Activated T-helper 17 cell treated with anti-CD3 and anti-CD28 coated beads, Interleukin-2, amount 50 U/mL, for 72 hours (primary cell): Measurements from ENCODE around the gene TMEM150B. TPM values are rescaled to one million over a fixed set of nuclear protein-coding genes. Genes with fewer than 3 reads are reported as not detected.
"Not testable (repeated sequence)": the region's sequence is repeated elsewhere in the genome, so short reads cannot be mapped to it uniquely, and the experiment has no call there.

Experiments used
- ATAC-seq: fragments of 150-1000 bp; cut with Tn5 transposase; replicated peaks from 2 replicates; pipeline ENCODE4 v1.10.0; 2021; ENCODE audit warnings: mild to moderate bottlenecking, moderate library complexity
- H3K27ac Mint-ChIP-seq: one replicate; pipeline ENCODE4 v1.8.0; 2022; ENCODE audit warnings: mixed read lengths
- H3K27me3 Mint-ChIP-seq: one replicate; pipeline ENCODE4 v1.8.0; 2022; ENCODE audit warnings: mixed read lengths
- H3K36me3 Mint-ChIP-seq: one replicate; pipeline ENCODE4 v1.8.0; 2022; ENCODE audit warnings: low read depth, mild to moderate bottlenecking, mixed read lengths
- H3K4me1 Mint-ChIP-seq: one replicate; pipeline ENCODE4 v1.8.0; 2022; ENCODE audit warnings: mixed read lengths
- H3K4me3 Mint-ChIP-seq: one replicate; pipeline ENCODE4 v1.8.0; 2022; ENCODE audit warnings: mild to moderate bottlenecking, mixed read lengths
- H3K9me3 Mint-ChIP-seq: one replicate; pipeline ENCODE4 v1.8.0; 2022; ENCODE audit warnings: mixed read lengths
- total RNA-seq, 2 donors: library from RNA; stranded (reverse); gene quantifications; one replicate each; pipeline ENCODE4 v1.2.3, GENCODE V29; 2022

Gene TMEM150B
- total RNA-seq, 2 donors from 2014 or later: 0.39 to 0.56 TPM

GRCh38 chr19:55329791-55330190 lies 4.7 kb upstream of the TMEM150B start:
- H3K9me3 Mint-ChIP-seq, H3K27ac Mint-ChIP-seq, H3K4me1 Mint-ChIP-seq, ATAC-seq, H3K4me3 Mint-ChIP-seq, H3K36me3 Mint-ChIP-seq, H3K27me3 Mint-ChIP-seq: not testable (repeated sequence)

GRCh38 chr19:55328774-55329318 lies 3.7 kb upstream of the TMEM150B start:
- not testable (repeated sequence) for H3K27me3 Mint-ChIP-seq, H3K4me1 Mint-ChIP-seq, H3K9me3 Mint-ChIP-seq, H3K36me3 Mint-ChIP-seq, ATAC-seq, H3K4me3 Mint-ChIP-seq, H3K27ac Mint-ChIP-seq

GRCh38 chr19:55324662-55325061 lies 479 bp downstream of the TMEM150B start:
- H3K4me3 Mint-ChIP-seq: no peak overlapping the region
- H3K27ac Mint-ChIP-seq: no peak overlapping the region
- H3K27me3 Mint-ChIP-seq: peaks cover 6% of the 10 kb centered on the region
- H3K36me3 Mint-ChIP-seq: no peaks in the 10 kb centered on the region
- H3K4me1 Mint-ChIP-seq: no peaks in the 10 kb centered on the region
- H3K9me3 Mint-ChIP-seq: no peaks in the 10 kb centered on the region
- ATAC-seq: no peak

GRCh38 chr19:55322204-55322885 lies 2.8 kb downstream of the TMEM150B start:
- H3K9me3 Mint-ChIP-seq: no peaks in the 10 kb centered on the region

GRCh38 chr19:55321466-55322137 lies 3.5 kb downstream of the TMEM150B start:
- Mint-ChIP-seq H3K36me3 (no peaks in the 10 kb centered on the region), H3K4me3 (no peak overlapping the region), H3K9me3 (no peaks in the 10 kb centered on the region), H3K4me1 (no peaks in the 10 kb centered on the region), H3K27ac (peak overlapping the region; percentile 11), H3K27me3 (peaks cover 3% of the 10 kb centered on the region)
- no peak for ATAC-seq

More at GRCh38 chr19:55322204-55322885, 2.8 kb downstream of the TMEM150B start:
- H3K4me3 Mint-ChIP-seq: no peak overlapping the region
- H3K36me3 Mint-ChIP-seq: no peaks in the 10 kb centered on the region
- ATAC-seq: no peak
- H3K4me1 Mint-ChIP-seq: no peaks in the 10 kb centered on the region
- H3K27me3 Mint-ChIP-seq: peaks cover 3% of the 10 kb centered on the region
- H3K27ac Mint-ChIP-seq: peak overlapping the region; percentile 38

GRCh38 chr19:55320844-55321419 lies 4.2 kb downstream of the TMEM150B start:
- no peaks in the 10 kb centered on the region for H3K36me3 Mint-ChIP-seq
- no peak overlapping the region for H3K4me3 Mint-ChIP-seq
- no peaks in the 10 kb centered on the region for H3K9me3 Mint-ChIP-seq
- no peaks in the 10 kb centered on the region for H3K4me1 Mint-ChIP-seq
- H3K27me3 Mint-ChIP-seq: peaks cover 3% of the 10 kb centered on the region
- ATAC-seq: no peak
- no peak overlapping the region for H3K27ac Mint-ChIP-seq

GRCh38 chr19:55319785-55320184 lies 5.4 kb downstream of the TMEM150B start:
- no peak overlapping the region for H3K27ac Mint-ChIP-seq
- H3K4me3 Mint-ChIP-seq: no peak overlapping the region
- H3K9me3 Mint-ChIP-seq: no peaks in the 10 kb centered on the region
- H3K4me1 Mint-ChIP-seq: no peaks in the 10 kb centered on the region
- no peaks in the 10 kb centered on the region for H3K36me3 Mint-ChIP-seq
- ATAC-seq: no peak
- peaks cover 3% of the 10 kb centered on the region for H3K27me3 Mint-ChIP-seq

- no peak for ATAC-seq
- no peaks in the 10 kb centered on the region for H3K36me3 Mint-ChIP-seq
- peaks cover 5% of the 10 kb centered on the region for H3K4me1 Mint-ChIP-seq
- H3K27me3 Mint-ChIP-seq: no peaks in the 10 kb centered on the region
- no peak overlapping the region for H3K4me3 Mint-ChIP-seq
- H3K27ac Mint-ChIP-seq: no peak overlapping the region
- H3K9me3 Mint-ChIP-seq: no peaks in the 10 kb centered on the region
These were observed 8.5 kb downstream of the TMEM150B start for GRCh38 chr19:55316646-55317045.

- Mint-ChIP-seq H3K36me3 (no peaks in the 10 kb centered on the region), H3K9me3 (no peaks in the 10 kb centered on the region), H3K27me3 (no peaks in the 10 kb centered on the region), H3K27ac (no peak overlapping the region), H3K4me1 (peaks cover 5% of the 10 kb centered on the region), H3K4me3 (no peak overlapping the region)
- ATAC-seq: no peak
These were observed 9.1 kb downstream of the TMEM150B start for GRCh38 chr19:55315956-55316525.

GRCh38 chr19:55314396-55314795 lies 10.7 kb downstream of the TMEM150B start:
- no peak for ATAC-seq
- no peaks in the 10 kb centered on the region for H3K27me3 Mint-ChIP-seq
- no peak overlapping the region for H3K27ac Mint-ChIP-seq
- H3K36me3 Mint-ChIP-seq: no peaks in the 10 kb centered on the region
- H3K4me3 Mint-ChIP-seq: no peak overlapping the region
- no peaks in the 10 kb centered on the region for H3K9me3 Mint-ChIP-seq
- peaks cover 5% of the 10 kb centered on the region for H3K4me1 Mint-ChIP-seq

GRCh38 chr19:55312621-55313512 lies 12.3 kb downstream of the TMEM150B start:
- no peaks in the 10 kb centered on the region for H3K27me3 Mint-ChIP-seq
- H3K4me3 Mint-ChIP-seq: no peak overlapping the region
- H3K27ac Mint-ChIP-seq: no peak overlapping the region
- H3K36me3 Mint-ChIP-seq: no peaks in the 10 kb centered on the region
- H3K9me3 Mint-ChIP-seq: no peaks in the 10 kb centered on the region
- ATAC-seq: no peak
- H3K4me1 Mint-ChIP-seq: peaks cover 5% of the 10 kb centered on the region

- ATAC-seq: no peak
- no peaks in the 10 kb centered on the region for H3K27me3 Mint-ChIP-seq
- H3K36me3 Mint-ChIP-seq: no peaks in the 10 kb centered on the region
- no peak overlapping the region for H3K27ac Mint-ChIP-seq
- H3K9me3 Mint-ChIP-seq: no peaks in the 10 kb centered on the region
- H3K4me1 Mint-ChIP-seq: peaks cover 5% of the 10 kb centered on the region
- H3K4me3 Mint-ChIP-seq: no peak overlapping the region
These were observed 13.3 kb downstream of the TMEM150B start for GRCh38 chr19:55311797-55312196.

- Mint-ChIP-seq H3K36me3 (no peaks in the 10 kb centered on the region), H3K9me3 (no peaks in the 10 kb centered on the region), H3K27ac (no peak overlapping the region), H3K4me1 (peaks cover 5% of the 10 kb centered on the region), H3K4me3 (no peak overlapping the region), H3K27me3 (no peaks in the 10 kb centered on the region)
- no peak for ATAC-seq
These were observed 13.7 kb downstream of the TMEM150B start for GRCh38 chr19:55311397-55311796.

GRCh38 chr19:55310498-55310897 lies 14.6 kb downstream of the TMEM150B start:
- H3K27me3 Mint-ChIP-seq: no peaks in the 10 kb centered on the region
- no peaks in the 10 kb centered on the region for H3K36me3 Mint-ChIP-seq

More at GRCh38 chr19:55310498-55310897, 14.6 kb downstream of the TMEM150B start:
- Mint-ChIP-seq H3K4me1 (peaks cover 5% of the 10 kb centered on the region), H3K27ac (no peak overlapping the region), H3K4me3 (no peak overlapping the region), H3K9me3 (no peaks in the 10 kb centered on the region)
- ATAC-seq: no peak
